Measurements from ENCODE around the gene MGMT. TPM values are rescaled to one million over a fixed set of nuclear protein-coding genes. Genes with fewer than 3 reads are reported as not detected.

The MGMT gene
- total and polyA plus RNA-seq, 9 of the 15 experiments (the other 6 are each of a cell fraction or from before 2014, with no cell fraction given), result 0.03 to 0.29 (median 0.11) TPM; not detected in 4

- no peak overlapping the region for H3K9ac ChIP-seq (ENCODE audit: insufficient read depth in 1 of 2, low read depth in 2 of 2, low read length in 2 of 2)
- H3K4me2 ChIP-seq (ENCODE audit: insufficient read depth, low read length), result no peak overlapping the region
- TF ChIP-seq HBP1 (CRISPR knock-in tag; IDR thresholded peaks at IDR 0.05), result no peak
- TF ChIP-seq ZNF384 (IDR thresholded peaks at IDR 0.05; ENCODE audit: low read depth, low read length), result no peak
- TF ChIP-seq ZFP36 (IDR thresholded peaks at IDR 0.05; ENCODE audit: low read depth, low read length, partially characterized antibody), result no peak
- no peak for TF ChIP-seq ZNF699 (CRISPR knock-in tag; IDR thresholded peaks at IDR 0.05; ENCODE audit: insufficient replicate concordance)
- TF ChIP-seq NFRKB (IDR thresholded peaks at IDR 0.05; ENCODE audit: low read depth), result no peak
- ChIA-PET CTCF (ENCODE audit: low intra/inter-chr PET ratio) (no interaction called here), POLR2A (no interaction called here)
- no peaks in the 10 kb centered on the region for H4K20me1 ChIP-seq (replicated peaks; ENCODE audit: control insufficient read depth, insufficient read depth, low read length)
- no peaks in the 10 kb centered on the region for H3K79me2 ChIP-seq (ENCODE audit: control insufficient read depth, insufficient read depth, low read length)
- H3K4me1 ChIP-seq (replicated peaks in 1 of 2; ENCODE audit: control insufficient read depth in 2 of 2, insufficient read depth in 2 of 2, low read length in 2 of 2), result no peaks in the 10 kb centered on the region
- BruUV-seq (replicated peaks), result no TSS peak
- H3K9me1 ChIP-seq (ENCODE audit: control insufficient read depth, insufficient read depth, low read length), result no peaks in the 10 kb centered on the region
- ATAC-seq (no peak), FAIRE-seq (no peak), DNase-seq (ENCODE audit: extremely low read depth in 1 of 4, low spot score in 3 of 4) (no peak)
- H3K27ac ChIP-seq (ENCODE audit: extremely low read depth, low read depth, low read length), result no peak overlapping the region
- H3K27me3 ChIP-seq (ENCODE audit: control insufficient read depth in 2 of 2, insufficient read depth in 2 of 2, low read length in 2 of 2), result peaks cover 0 to 23% of the 10 kb centered on the region in 2 experiments; a peak in 2 of 5 replicates
- H3K9me3 ChIP-seq (replicated peaks; ENCODE audit: control insufficient read depth, insufficient read depth, low read depth, low read length), result no peaks in the 10 kb centered on the region
- intact Hi-C loops (cut with micrococcal nuclease) (no loop called here), in situ Hi-C loops (cut with MboI) (no loop called here)
- 0% methylated on average over 3 of the region's 3 CpGs for WGBS (ENCODE audit: insufficient coverage, low coverage, missing lambda C conversion rate)
- no peaks in the 10 kb centered on the region for H3K36me3 ChIP-seq (ENCODE audit: control insufficient read depth, insufficient read depth, low read length)
- H3K4me3 ChIP-seq, result no peak overlapping the region
- H2AFZ ChIP-seq (ENCODE audit: low read depth, low read length), result no peak overlapping the region
These were observed 175.4 kb downstream of the MGMT start for GRCh38 chr10:129642427-129642826.

- Histone ChIP-seq H3K9ac (ENCODE audit: insufficient read depth in 1 of 2, low read depth in 2 of 2, low read length in 2 of 2) (no peak overlapping the region), H3K27ac (ENCODE audit: extremely low read depth, low read depth, low read length) (no peak overlapping the region), H3K9me3 (replicated peaks; ENCODE audit: control insufficient read depth, insufficient read depth, low read depth, low read length) (no peaks in the 10 kb centered on the region), H3K4me1 (replicated peaks in 1 of 2; ENCODE audit: control insufficient read depth in 2 of 2, insufficient read depth in 2 of 2, low read length in 2 of 2) (no peaks in the 10 kb centered on the region), H2AFZ (ENCODE audit: low read depth, low read length) (no peak overlapping the region), H3K4me2 (ENCODE audit: insufficient read depth, low read length) (no peak overlapping the region), H3K9me1 (ENCODE audit: control insufficient read depth, insufficient read depth, low read length) (no peaks in the 10 kb centered on the region), H4K20me1 (replicated peaks; ENCODE audit: control insufficient read depth, insufficient read depth, low read length) (no peaks in the 10 kb centered on the region), H3K27me3 (ENCODE audit: control insufficient read depth in 2 of 2, insufficient read depth in 2 of 2, low read length in 2 of 2) (peaks cover 0 to 23% of the 10 kb centered on the region in 2 experiments; a peak in 2 of 5 replicates), H3K79me2 (ENCODE audit: control insufficient read depth, insufficient read depth, low read length) (no peaks in the 10 kb centered on the region), H3K36me3 (ENCODE audit: control insufficient read depth, insufficient read depth, low read length) (no peaks in the 10 kb centered on the region), H3K4me3 (no peak overlapping the region)
- BruUV-seq (replicated peaks), result no TSS peak
- 0% methylated on average over 8 of the region's 8 CpGs for WGBS (ENCODE audit: insufficient coverage, low coverage, missing lambda C conversion rate)
- CTCF ChIA-PET (ENCODE audit: low intra/inter-chr PET ratio), result no interaction called here
- ATAC-seq (no peak), FAIRE-seq (no peak), DNase-seq (ENCODE audit: extremely low read depth in 1 of 4, low spot score in 3 of 4) (no peak)
- in situ Hi-C loops (cut with MboI) (no loop called here), intact Hi-C loops (cut with micrococcal nuclease) (no loop called here)
- POLR2A ChIA-PET, result interaction anchor here (0.7 kb wide), 1 partner anchor 13 kb away, joined by 4 read pairs; no protein-coding TSS in a partner anchor
- TF ChIP-seq CAMTA2 (CRISPR knock-in tag; conservative IDR thresholded peaks at IDR 0.05), result no peak
- no peak for TF ChIP-seq NCOA6 (IDR thresholded peaks at IDR 0.05)
- no peak for TF ChIP-seq ZNF280A (IDR thresholded peaks at IDR 0.05; ENCODE audit: low read depth, partially characterized antibody)
- no peak for TF ChIP-seq MED1 (CRISPR knock-in tag; IDR thresholded peaks at IDR 0.05; ENCODE audit: borderline replicate concordance)
- no peak for TF ChIP-seq KLF1 (tag; IDR thresholded peaks at IDR 0.05)
- no peak for TF ChIP-seq NCOR1 (IDR thresholded peaks at IDR 0.05)
- no peak for TF ChIP-seq HOXB6 (CRISPR knock-in tag; IDR thresholded peaks at IDR 0.05; ENCODE audit: borderline replicate concordance)
- TF ChIP-seq SAP30 (IDR thresholded peaks at IDR 0.05; ENCODE audit: borderline replicate concordance, insufficient read depth, low read depth, low read length, poor library complexity, severe bottlenecking), result no peak
- TF ChIP-seq CBFB (CRISPR knock-in tag; IDR thresholded peaks at IDR 0.05), result no peak
- no peak for TF ChIP-seq NFYB (IDR thresholded peaks at IDR 0.05; ENCODE audit: extremely low read depth, insufficient read length)
- TF ChIP-seq POLR2A (conservative IDR thresholded peaks at IDR 0.05), result no peak
These were observed 176.2 kb downstream of the MGMT start for GRCh38 chr10:129643266-129643665.

All from K562 (cell line).